H1 (cell line): ENCODE data around the gene UFM1. TPM values are rescaled to one million over a fixed set of nuclear protein-coding genes. Genes with fewer than 3 reads are reported as not detected.

ENCODE experiments used
- CTCF ChIA-PET: fragments of 300-600 bp; sonication (Branson Sonifier 250); formaldehyde crosslinking; loops from one replicate; lab custom pipeline; 2021; ENCODE audit not compliant: partially characterized antibody; lab: Charles Lee
- POLR2A ChIA-PET: fragments of 300-600 bp; sonication (Branson Sonifier 250); formaldehyde crosslinking; loops from one replicate; lab custom pipeline; 2021; ENCODE audit warnings: inconsistent platforms; ENCODE audit not compliant: partially characterized antibody; lab: Charles Lee
- DNase-seq, 2 experiments: peaks; one replicate each; pipeline versions ENCODE4 v3.0.0 to v3.0.0-alpha.2; 2010 to 2022; ENCODE audit warnings: low spot score in 2 of 2, low read depth in 1 of 2, mixed read lengths in 1 of 2
- FAIRE-seq: peaks from 2 replicates; lab custom pipeline; 2011; peaks lifted over from hg19 to GRCh38; lab: Jason Lieb, UNC
- H2AFZ ChIP-seq: 2 replicates; pipeline ENCODE4 v1.8.1; 2012; ENCODE audit warnings: low read length, inconsistent platforms
- H2AK5ac ChIP-seq: 2 replicates; pipeline ENCODE4 v1.6.1; 2013; ENCODE audit warnings: low read depth, low read length
- H2BK120ac ChIP-seq: replicated peaks from 2 replicates; pipeline ENCODE3; 2013; ENCODE audit warnings: low read depth, low read length, inconsistent platforms
- H2BK12ac ChIP-seq: 2 replicates; pipeline ENCODE4 v1.6.1; 2013; ENCODE audit warnings: low read depth, low read length
- H2BK15ac ChIP-seq: 2 replicates; pipeline ENCODE4 v1.6.1; 2013; ENCODE audit warnings: low read length
- H2BK20ac ChIP-seq: 2 replicates; pipeline ENCODE4 v1.6.1; 2013; ENCODE audit warnings: low read length
- H2BK5ac ChIP-seq: 2 replicates; pipeline ENCODE4 v1.6.1; 2013; ENCODE audit warnings: low read depth, low read length
- H3K14ac ChIP-seq: 2 replicates; pipeline ENCODE4 v1.6.1; 2013; ENCODE audit warnings: inconsistent platforms; ENCODE audit not compliant: insufficient read length
- H3K18ac ChIP-seq: 2 replicates; pipeline ENCODE4 v1.6.1; 2013; ENCODE audit warnings: low read length; ENCODE audit errors: extremely low read depth
- H3K23ac ChIP-seq: 2 replicates; pipeline ENCODE4 v1.6.1; 2013; ENCODE audit warnings: inconsistent platforms; ENCODE audit not compliant: insufficient read length
- H3K23me2 ChIP-seq: 2 replicates; pipeline ENCODE4 v1.6.1; 2013; ENCODE audit warnings: low read depth, low read length
- H3K27ac ChIP-seq: 2 replicates; pipeline ENCODE4 v1.6.1; 2011; ENCODE audit warnings: low read depth, low read length, inconsistent platforms
- H3K27me3 ChIP-seq, 4 experiments: replicated peaks in 1 of 4; 1 replicate in 1 of 4; 2 replicates in 3 of 4; pipeline versions ENCODE4 v1.6.1 to v1.8.1; 2011 to 2013; ENCODE audit warnings: low read length in 3 of 4, mild to moderate bottlenecking in 3 of 4, inconsistent platforms in 2 of 4, mixed read lengths in 2 of 4, moderate library complexity in 1 of 4; ENCODE audit not compliant: control insufficient read depth in 3 of 4, insufficient read depth in 3 of 4; ENCODE audit errors: extremely low read depth in 1 of 4
- H3K36me3 ChIP-seq, 4 experiments: 2 replicates each; pipeline versions ENCODE4 v1.6.1 to v1.8.1; 2011 to 2013; ENCODE audit warnings: mild to moderate bottlenecking in 4 of 4, low read length in 3 of 4, moderate library complexity in 2 of 4, control low read depth in 1 of 4, inconsistent platforms in 1 of 4; ENCODE audit not compliant: insufficient read depth in 4 of 4, control insufficient read depth in 2 of 4
- H3K4ac ChIP-seq: replicated peaks from 2 replicates; pipeline ENCODE3; 2013; ENCODE audit warnings: low read length, low read depth, mixed read lengths, inconsistent platforms; ENCODE audit not compliant: insufficient read length
- H3K4me1 ChIP-seq, 4 experiments: replicated peaks in 1 of 4; 1 replicate in 1 of 4; 2 replicates in 3 of 4; pipeline versions ENCODE4 v1.6.1 to v1.8.1; 2011 to 2013; ENCODE audit warnings: low read length in 3 of 4, inconsistent platforms in 2 of 4, mixed read lengths in 1 of 4; ENCODE audit not compliant: insufficient read depth in 4 of 4, control insufficient read depth in 3 of 4
- H3K4me2 ChIP-seq, 2 experiments: 2 replicates each; pipeline versions ENCODE4 v1.6.1 to v1.8.1; 2011 to 2013; ENCODE audit warnings: low read depth in 2 of 2, low read length in 2 of 2, control low read depth in 1 of 2, inconsistent platforms in 1 of 2, mild to moderate bottlenecking in 1 of 2; ENCODE audit not compliant: insufficient read depth in 1 of 2
- H3K4me3 ChIP-seq, 4 experiments: fragments of 200-600, 300-600 bp in 1 of 4; sonication (generic), shearing (Covaris generic), sonication (Bioruptor Twin) in 1 of 4; 2 replicates each; pipeline versions ENCODE4 v1.5.1 to v1.8.1; 2011 to 2016; ENCODE audit warnings: low read length in 4 of 4, low read depth in 3 of 4, control low read depth in 2 of 4, inconsistent platforms in 2 of 4, mild to moderate bottlenecking in 2 of 4, mixed read lengths in 1 of 4, moderate library complexity in 1 of 4; ENCODE audit not compliant: insufficient read depth in 2 of 4; ENCODE audit errors: extremely low read depth in 1 of 4
- H3K56ac ChIP-seq: replicated peaks from 2 replicates; pipeline ENCODE3; 2013; ENCODE audit warnings: low read depth, mild to moderate bottlenecking, mixed read lengths, low read length, inconsistent platforms; ENCODE audit not compliant: insufficient read length
- H3K79me1 ChIP-seq: 2 replicates; pipeline ENCODE4 v1.6.1; 2013; ENCODE audit warnings: low read depth, low read length, control low read depth
- H3K79me2 ChIP-seq, 2 experiments: 2 replicates each; pipeline versions ENCODE4 v1.6.1 to v1.8.1; 2012 to 2013; ENCODE audit warnings: low read length in 2 of 2, mild to moderate bottlenecking in 2 of 2, inconsistent platforms in 1 of 2; ENCODE audit not compliant: insufficient read depth in 2 of 2, control insufficient read depth in 1 of 2
- H3K9ac ChIP-seq, 4 experiments: replicated peaks in 1 of 4; 1 replicate in 1 of 4; 2 replicates in 3 of 4; pipeline versions ENCODE4 v1.6.1 to v1.8.1; 2011 to 2013; ENCODE audit warnings: low read depth in 3 of 4, low read length in 3 of 4, control low read depth in 2 of 4, mild to moderate bottlenecking in 2 of 4, moderate library complexity in 2 of 4, inconsistent platforms in 1 of 4; ENCODE audit errors: extremely low read depth in 1 of 4
- H3K9me3 ChIP-seq, 2 experiments: 2 replicates each; pipeline versions ENCODE4 v1.6.1 to v1.8.1; 2012 to 2013; ENCODE audit warnings: mild to moderate bottlenecking in 2 of 2, moderate library complexity in 2 of 2, control low read depth in 1 of 2, inconsistent platforms in 1 of 2, low read depth in 1 of 2, low read length in 1 of 2, mixed read lengths in 1 of 2; ENCODE audit not compliant: insufficient read depth in 2 of 2
- H4K20me1 ChIP-seq, 2 experiments: replicated peaks in 1 of 2; 2 replicates each; pipeline versions ENCODE3 to v1.8.1; 2011 to 2013; ENCODE audit warnings: inconsistent platforms in 2 of 2, low read length in 2 of 2, mild to moderate bottlenecking in 1 of 2; ENCODE audit not compliant: insufficient read depth in 2 of 2, control insufficient read depth in 1 of 2
- H4K5ac ChIP-seq: 2 replicates; pipeline ENCODE4 v1.6.1; 2013; ENCODE audit warnings: low read length, low read depth, mixed read lengths, inconsistent platforms; ENCODE audit not compliant: insufficient read length
- H4K8ac ChIP-seq: 2 replicates; pipeline ENCODE4 v1.8.0; 2013; ENCODE audit warnings: mild to moderate bottlenecking, moderate library complexity, low read length, inconsistent platforms; ENCODE audit not compliant: insufficient read depth; ENCODE audit errors: extremely low read depth
- H4K91ac ChIP-seq: replicated peaks from 2 replicates; pipeline ENCODE3; 2013; ENCODE audit warnings: low read length, mixed read lengths, inconsistent platforms; ENCODE audit not compliant: insufficient read length
- BCL11A ChIP-seq, 2 experiments: IDR thresholded peaks; one replicate each; pipeline ENCODE4 v1.6.1; 2011; ENCODE audit warnings: low read depth in 2 of 2, low read length in 2 of 2, mild to moderate bottlenecking in 2 of 2
- CHD1 ChIP-seq: IDR thresholded peaks from 2 replicates; pipeline ENCODE4 v1.6.1; 2012; ENCODE audit warnings: low read depth, low read length, improper control_type of control experiment
- EP300 ChIP-seq, 2 experiments: IDR thresholded peaks; 1 replicate in 1 of 2; 2 replicates in 1 of 2; pipeline ENCODE4 v1.6.1; 2011 to 2012; ENCODE audit warnings: low read depth in 2 of 2, low read length in 2 of 2, mild to moderate bottlenecking in 2 of 2, borderline replicate concordance in 1 of 2, inconsistent platforms in 1 of 2, moderate library complexity in 1 of 2
- FOSL1 ChIP-seq: IDR thresholded peaks from 2 replicates; pipeline ENCODE4 v1.6.1; 2011; ENCODE audit warnings: mild to moderate bottlenecking, low read depth, low read length, moderate library complexity; ENCODE audit not compliant: insufficient read depth
- KDM5A ChIP-seq: fragments of 200-600 bp; IDR thresholded peaks from 2 replicates; pipeline ENCODE4 v1.7.1; 2012; ENCODE audit warnings: mild to moderate bottlenecking, low read length, inconsistent platforms, mixed read lengths
- PHF8 ChIP-seq: fragments of 200-600 bp; sonication (generic); conservative IDR thresholded peaks from 2 replicates; pipeline ENCODE4 v1.7.1; 2012; ENCODE audit warnings: low read depth, mild to moderate bottlenecking, inconsistent platforms, low read length, moderate library complexity
- POU5F1 ChIP-seq: IDR thresholded peaks from 2 replicates; pipeline ENCODE4 v1.6.1; 2011; ENCODE audit warnings: low read depth, mild to moderate bottlenecking, low read length, moderate library complexity
- RBBP5 ChIP-seq: IDR thresholded peaks from 2 replicates; pipeline ENCODE4 v1.7.1; 2012; ENCODE audit warnings: low read depth, mild to moderate bottlenecking, inconsistent platforms, low read length, moderate library complexity, borderline replicate concordance
- SAP30 ChIP-seq: fragments of 300-600 bp; sonication (generic); IDR thresholded peaks from 2 replicates; pipeline ENCODE4 v1.7.1; 2012; ENCODE audit warnings: low read length, moderate library complexity, mild to moderate bottlenecking, inconsistent platforms; ENCODE audit not compliant: insufficient read depth, insufficient replicate concordance
- WGBS, 2 experiments: shearing (Covaris generic) in 1 of 2; methylation state at CpG; one replicate each; pipeline versions ENCODE4 v1.1.6 to v1.1.7; 2013 to 2015; ENCODE audit warnings: low lambda C conversion rate in 2 of 2, mixed read lengths in 2 of 2, inconsistent platforms in 1 of 2, low coverage in 1 of 2, missing lambda C conversion rate in 1 of 2; ENCODE audit not compliant: insufficient replicate concordance in 2 of 2, insufficient coverage in 1 of 2, insufficient read length in 1 of 2; ENCODE audit errors: extremely low coverage in 1 of 2, missing lambda C conversion rate in 1 of 2; 5-methylcytosine and 5-hydroxymethylcytosine counted together
- polyA plus RNA-seq, 7 experiments: library from polyadenylated mRNA; depleted of rRNA in 3 of 7; stranded (reverse) in 5 of 7; unstranded in 2 of 7; fragments of >200 nt in 5 of 7; fragments of 200-250 nt in 2 of 7; gene quantifications; 1 replicate in 5 of 7; 2 replicates in 1 of 7; 4 replicates in 1 of 7; pipeline versions ENCODE4 v1.2.1 to v1.2.3, GENCODE V29; 2011 to 2013; ENCODE audit warnings: missing spikeins in 2 of 7, mixed read lengths in 2 of 7
- total RNA-seq: library from RNA; stranded (reverse); fragmentation: NEBNext Ultra II Directional; extraction: Animal tissue kit (Norgen Biotek cat#: 25700); gene quantifications from 2 replicates; pipeline ENCODE4 v1.2.1, GENCODE V29; 2021
- TF ChIP-seq, protein P1 (sequence below): IDR thresholded peaks from 2 replicates; pipeline ENCODE4 v1.6.1; 2012; ENCODE audit warnings: inconsistent platforms
- TF ChIP-seq, protein P2 (sequence below): IDR thresholded peaks from 2 replicates; pipeline ENCODE4 v1.6.1; 2012; ENCODE audit warnings: low read length, inconsistent platforms

UFM1 gene
- total and polyA plus RNA-seq, 2 of the 8 experiments (the other 6 are each of a cell fraction or from before 2014, with no cell fraction given), result 16.0 to 34.3 TPM

DNA sequence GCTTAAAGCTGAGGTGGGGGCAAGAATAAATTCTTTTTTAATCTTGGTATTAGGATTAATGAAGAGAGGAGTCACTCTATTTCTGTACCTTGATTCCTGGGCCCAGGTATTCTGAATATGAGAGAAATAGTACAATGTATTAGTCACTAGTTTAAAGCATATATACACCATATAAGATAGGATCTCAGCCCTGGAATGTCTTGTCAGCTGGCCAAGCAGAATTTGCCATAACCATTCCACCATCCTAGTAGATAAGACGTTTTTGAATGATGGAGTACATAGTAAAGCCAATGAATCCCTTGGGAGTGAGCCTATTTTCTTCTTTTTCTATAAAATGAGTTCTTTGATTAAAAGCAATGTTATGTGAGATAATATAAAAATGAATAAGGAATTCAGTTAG is 55.6 kb downstream of the UFM1 start:
- POLR2A ChIA-PET, result no interaction called here
- FAIRE-seq, result no peak
- TF ChIP-seq CHD1 (no peak), KDM5A (no peak), SAP30 (no peak), PHF8 (no peak), POU5F1 (no peak), EP300 (IDR thresholded peaks at IDR 0.05; ENCODE audit: borderline replicate concordance in 1 of 2, low read depth in 2 of 2, low read length in 2 of 2) (no peak), RBBP5 (no peak), BCL11A (IDR thresholded peaks at IDR 0.05; ENCODE audit: low read depth in 2 of 2, low read length in 2 of 2) (no peak), FOSL1 (no peak)
- TF ChIP-seq, protein P1, sequence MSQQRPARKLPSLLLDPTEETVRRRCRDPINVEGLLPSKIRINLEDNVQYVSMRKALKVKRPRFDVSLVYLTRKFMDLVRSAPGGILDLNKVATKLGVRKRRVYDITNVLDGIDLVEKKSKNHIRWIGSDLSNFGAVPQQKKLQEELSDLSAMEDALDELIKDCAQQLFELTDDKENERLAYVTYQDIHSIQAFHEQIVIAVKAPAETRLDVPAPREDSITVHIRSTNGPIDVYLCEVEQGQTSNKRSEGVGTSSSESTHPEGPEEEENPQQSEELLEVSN, result no peak
- TF ChIP-seq, protein P2, sequence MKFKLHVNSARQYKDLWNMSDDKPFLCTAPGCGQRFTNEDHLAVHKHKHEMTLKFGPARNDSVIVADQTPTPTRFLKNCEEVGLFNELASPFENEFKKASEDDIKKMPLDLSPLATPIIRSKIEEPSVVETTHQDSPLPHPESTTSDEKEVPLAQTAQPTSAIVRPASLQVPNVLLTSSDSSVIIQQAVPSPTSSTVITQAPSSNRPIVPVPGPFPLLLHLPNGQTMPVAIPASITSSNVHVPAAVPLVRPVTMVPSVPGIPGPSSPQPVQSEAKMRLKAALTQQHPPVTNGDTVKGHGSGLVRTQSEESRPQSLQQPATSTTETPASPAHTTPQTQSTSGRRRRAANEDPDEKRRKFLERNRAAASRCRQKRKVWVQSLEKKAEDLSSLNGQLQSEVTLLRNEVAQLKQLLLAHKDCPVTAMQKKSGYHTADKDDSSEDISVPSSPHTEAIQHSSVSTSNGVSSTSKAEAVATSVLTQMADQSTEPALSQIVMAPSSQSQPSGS, result no peak

More for the DNA sequence above, 55.6 kb downstream of the UFM1 start:
- Histone ChIP-seq H2AFZ (no peak overlapping the region), H3K4me1 (no peaks in the 10 kb centered on the region), H3K4me2 (no peak overlapping the region), H3K9ac (no peak overlapping the region), H2BK20ac (no peak overlapping the region), H3K4me3 (no peak overlapping the region), H4K5ac (no peak overlapping the region), H3K56ac (no peak overlapping the region), H3K18ac (no peak overlapping the region), H3K4ac (no peak overlapping the region), H3K79me1 (no peaks in the 10 kb centered on the region), H4K91ac (no peak overlapping the region), H2BK5ac (no peak overlapping the region), H3K9me3 (no peaks in the 10 kb centered on the region; a peak in 1 of 4 replicates), H4K8ac (no peak overlapping the region), H3K23ac (no peak overlapping the region), H2BK12ac (no peak overlapping the region), H3K23me2 (no peaks in the 10 kb centered on the region), H3K14ac (no peak overlapping the region), H3K79me2 (no peaks in the 10 kb centered on the region), H2AK5ac (no peak overlapping the region), H2BK120ac (no peak overlapping the region), H3K36me3 (no peaks in the 10 kb centered on the region), H3K27ac (no peak overlapping the region), H3K27me3 (peaks cover 0 to 1% (median 0%) of the 10 kb centered on the region in 4 experiments; a peak in 1 of 7 replicates), H4K20me1 (no peaks in the 10 kb centered on the region), H2BK15ac (no peak overlapping the region)
- CTCF ChIA-PET, result no interaction called here
- 79% methylated on average over 1 of the region's 1 CpG; no CpG with 5 or more reads in 1 of the 2 experiments for WGBS, 2 experiments
- no peak for DNase-seq
